Lower leg skin (tissue), 3 donors: ENCODE results near the gene MROH2A.

Source experiments
- CTCF ChIP-seq, 3 donors: fragments of 450-650 bp; IDR thresholded peaks; one replicate each; pipeline ENCODE4 v1.5.1; 2016; ENCODE audit warnings: antibody characterized with exemption in 3 of 3, mild to moderate bottlenecking in 3 of 3, moderate library complexity in 2 of 3
- POLR2A ChIP-seq, 2 donors: fragments of 450-650 bp; IDR thresholded peaks; one replicate each; pipeline ENCODE4 v1.6.1; 2016 to 2017; ENCODE audit warnings: antibody characterized with exemption in 2 of 2, mild to moderate bottlenecking in 1 of 2, moderate library complexity in 1 of 2

- TF ChIP-seq POLR2A (IDR thresholded peaks at IDR 0.05): no peak
- no peak for TF ChIP-seq CTCF (IDR thresholded peaks at IDR 0.05)
These were observed 68.5 kb downstream of the MROH2A start for GRCh38 chr2:233846387-233847247.
